ENCODE results near the gene UBIAD1. TPM values are rescaled to one million over a fixed set of nuclear protein-coding genes. Genes with fewer than 3 reads are reported as not detected.

The UBIAD1 gene
- total and polyA plus RNA-seq, 2 of the 4 experiments (the other 2 are of a cell fraction), result 6.3 to 9.5 TPM

DNA sequence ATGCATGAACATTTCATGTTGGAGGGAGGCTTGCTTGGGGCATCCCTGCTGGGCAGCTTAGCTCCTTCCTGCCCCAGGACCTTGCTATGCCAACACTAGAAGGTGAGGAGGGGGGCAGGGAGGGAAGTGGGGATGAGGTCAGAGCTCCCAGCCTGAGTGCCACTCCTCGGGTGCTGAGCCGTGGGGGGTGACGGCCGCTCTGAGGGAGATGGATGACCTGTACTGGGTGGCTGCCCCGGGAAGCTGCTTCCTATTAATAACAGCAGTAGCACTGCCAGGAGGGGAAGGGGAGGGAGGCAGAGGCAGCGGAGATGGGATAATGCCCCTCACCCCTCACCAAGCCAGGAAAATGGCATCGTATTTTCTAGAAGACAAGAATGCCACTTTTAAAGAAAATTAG is 60.6 kb downstream of the UBIAD1 start:
- H2AK9ac ChIP-seq (replicated peaks; ENCODE audit: low read depth, low read length, poor library complexity), result no peak overlapping the region

More for the DNA sequence above, 60.6 kb downstream of the UBIAD1 start:
- ChIA-PET CTCF (interaction anchor here (0.7 kb wide), 1 partner anchor 22 kb away, joined by 3 read pairs; no protein-coding TSS in a partner anchor), POLR2A (ENCODE audit: unreplicated experiment) (no interaction called here)
- Histone ChIP-seq H3K27me3 (ENCODE audit: control insufficient read depth, insufficient read depth, low read length) (peaks cover 21% of the 10 kb centered on the region), H4K8ac (ENCODE audit: low read depth in 2 of 2, low read length in 2 of 2) (no peak overlapping the region), H2AFZ (replicated peaks; ENCODE audit: low read length, poor library complexity) (no peak overlapping the region), H2BK15ac (ENCODE audit: low read depth, low read length) (no peak overlapping the region), H3K4me2 (ENCODE audit: low read depth, low read length) (no peak overlapping the region), H2AK5ac (ENCODE audit: low read depth, low read length) (no peak overlapping the region), H3K9ac (ENCODE audit: low read depth, low read length) (no peak overlapping the region), H3K79me1 (ENCODE audit: low read depth in 1 of 2, low read length in 2 of 2) (no peaks in the 10 kb centered on the region), H3K18ac (ENCODE audit: low read depth, low read length) (no peak overlapping the region), H4K91ac (ENCODE audit: insufficient read depth, low read depth, low read length) (no peak overlapping the region), H3K4me3 (ENCODE audit: insufficient read depth, low read depth, low read length) (no peak overlapping the region), H4K20me1 (ENCODE audit: insufficient read depth, low read length) (no peaks in the 10 kb centered on the region), H2BK120ac (ENCODE audit: low read depth, low read length) (no peak overlapping the region), H3K14ac (replicated peaks; ENCODE audit: low read depth, low read length) (no peak overlapping the region), H3K56ac (ENCODE audit: extremely low read depth, insufficient read depth, low read length) (no peak overlapping the region), H3K9me3 (ENCODE audit: control insufficient read depth, insufficient read depth, low read length) (no peaks in the 10 kb centered on the region), H3K23ac (ENCODE audit: low read depth, low read length) (no peak overlapping the region), H2BK5ac (ENCODE audit: low read depth, low read length, poor library complexity, severe bottlenecking) (no peak overlapping the region), H3K27ac (ENCODE audit: insufficient read depth, low read length) (no peak overlapping the region), H3K4ac (ENCODE audit: low read depth, low read length) (no peak overlapping the region), H4K5ac (ENCODE audit: low read depth, low read length) (no peak overlapping the region), H3K9me1 (ENCODE audit: insufficient read depth, low read length) (no peaks in the 10 kb centered on the region), H2BK20ac (ENCODE audit: low read depth, low read length) (no peak overlapping the region), H3K4me1 (ENCODE audit: control insufficient read depth, insufficient read depth, low read length) (no peaks in the 10 kb centered on the region), H3K36me3 (ENCODE audit: control insufficient read depth, insufficient read depth, low read length) (no peaks in the 10 kb centered on the region)
- no TSS peak for BruUV-seq (replicated peaks)
- in situ Hi-C loops (cut with MboI; ENCODE audit: low sequenced_read_pairs) (no loop called here), intact Hi-C loops (cut with micrococcal nuclease) (no loop called here), dilution Hi-C loops (cut with HindIII; ENCODE audit: low sequenced_read_pairs, unreplicated experiment) (no loop called here)
- DNase-seq (no peak), ATAC-seq (ENCODE audit: low read depth) (no peak)
- no CpG with 5 or more reads among the region's 7 CpGs for WGBS, 2 experiments (ENCODE audit: extremely low coverage in 2 of 2, insufficient read length in 1 of 2)
- TF ChIP-seq CTCF (conservative IDR thresholded peaks at IDR 0.05; ENCODE audit: low read depth, low read length), result no peak
- TF ChIP-seq SMC3 (IDR thresholded peaks at IDR 0.05; ENCODE audit: low read depth, low read length), result no peak
- TF ChIP-seq FOS (IDR thresholded peaks at IDR 0.05; ENCODE audit: low read depth, low read length), result no peak
